ENCODE results near the gene ITGA11. TPM values are rescaled to one million over a fixed set of nuclear protein-coding genes. Genes with fewer than 3 reads are reported as not detected.
A peak's percentile ranks its signal among the peaks of the same experiment; 100 is the strongest.

The ITGA11 gene
- total and polyA plus RNA-seq, 2 of the 4 experiments (the other 2 are of a cell fraction) = 4.1 to 6.6 TPM

DNA sequence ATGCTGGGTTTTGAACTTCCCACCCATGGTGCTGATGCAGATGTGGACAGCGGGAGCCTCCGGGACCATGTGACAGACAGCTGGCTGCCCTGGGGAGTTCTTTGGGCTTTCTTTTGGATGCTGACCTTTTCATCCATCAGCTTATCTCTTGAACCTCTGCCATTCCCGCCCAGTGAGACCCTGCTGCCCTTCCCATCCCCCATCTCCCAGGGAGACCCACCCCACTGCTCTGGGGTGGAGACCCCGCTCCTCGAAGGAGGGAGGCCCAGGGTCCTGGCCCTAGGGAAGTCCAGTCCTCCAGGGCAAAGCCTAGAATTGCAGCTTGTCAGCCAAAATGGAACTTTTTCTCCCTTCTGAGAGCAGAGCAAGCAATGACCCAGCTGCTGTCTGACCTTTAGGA lies 64.0 kb downstream of the ITGA11 start:
- Histone ChIP-seq H4K8ac (ENCODE audit: low read depth in 2 of 2, low read length in 2 of 2) (peak overlapping the region; percentile 64 to 73; a peak in 2 of 4 replicates), H3K79me1 (ENCODE audit: low read depth in 1 of 2, low read length in 2 of 2) (no peaks in the 10 kb centered on the region), H3K14ac (replicated peaks; ENCODE audit: low read depth, low read length) (peak overlapping the region; percentile 7; the same call in 1 of the 2 replicates), H3K4ac (ENCODE audit: low read depth, low read length) (peak overlapping the region; percentile 1; the same call in 1 of the 2 replicates), H3K9me1 (ENCODE audit: insufficient read depth, low read length) (peaks cover 11% of the 10 kb centered on the region), H3K27ac (ENCODE audit: insufficient read depth, low read length) (no peak overlapping the region), H3K27me3 (ENCODE audit: control insufficient read depth, insufficient read depth, low read length) (no peaks in the 10 kb centered on the region), H2AK5ac (ENCODE audit: low read depth, low read length) (peak overlapping the region; percentile 45; the same call in 1 of the 2 replicates), H2BK15ac (ENCODE audit: low read depth, low read length) (0 out of 3 replicates have a peak overlapping the region, but pooled peaks have one; percentile 29), H3K18ac (ENCODE audit: low read depth, low read length) (no peak overlapping the region; the same call in 1 of the 2 replicates), H3K4me3 (ENCODE audit: insufficient read depth, low read depth, low read length) (no peak overlapping the region), H2BK20ac (ENCODE audit: low read depth, low read length) (no peak overlapping the region), H3K9me3 (ENCODE audit: control insufficient read depth, insufficient read depth, low read length) (no peaks in the 10 kb centered on the region), H3K36me3 (ENCODE audit: control insufficient read depth, insufficient read depth, low read length) (peaks cover 3% of the 10 kb centered on the region; the same call in 1 of the 2 replicates), H2AFZ (replicated peaks; ENCODE audit: low read length, poor library complexity) (no peak overlapping the region), H2BK5ac (ENCODE audit: low read depth, low read length, poor library complexity, severe bottlenecking) (no peak overlapping the region), H3K4me1 (ENCODE audit: control insufficient read depth, insufficient read depth, low read length) (peaks cover 22% of the 10 kb centered on the region), H3K23ac (ENCODE audit: low read depth, low read length) (no peak overlapping the region), H4K91ac (ENCODE audit: insufficient read depth, low read depth, low read length) (no peak overlapping the region), H4K5ac (ENCODE audit: low read depth, low read length) (no peak overlapping the region; the same call in 1 of the 2 replicates), H3K9ac (ENCODE audit: low read depth, low read length) (no peak overlapping the region), H4K20me1 (ENCODE audit: insufficient read depth, low read length) (no peaks in the 10 kb centered on the region), H2AK9ac (replicated peaks; ENCODE audit: low read depth, low read length, poor library complexity) (no peak overlapping the region), H3K4me2 (ENCODE audit: low read depth, low read length) (no peak overlapping the region), H2BK120ac (ENCODE audit: low read depth, low read length) (0 out of 2 replicates have a peak overlapping the region, but pooled peaks have one; percentile 43), H3K56ac (ENCODE audit: extremely low read depth, insufficient read depth, low read length) (no peak overlapping the region)
- dilution Hi-C loops (cut with HindIII; ENCODE audit: low sequenced_read_pairs, unreplicated experiment) (no loop called here), intact Hi-C loops (cut with micrococcal nuclease) (no loop called here), in situ Hi-C loops (cut with MboI; ENCODE audit: low sequenced_read_pairs) (no loop called here)
- POLR2A ChIA-PET (ENCODE audit: unreplicated experiment) = no interaction called here
- TF ChIP-seq, protein P1, sequence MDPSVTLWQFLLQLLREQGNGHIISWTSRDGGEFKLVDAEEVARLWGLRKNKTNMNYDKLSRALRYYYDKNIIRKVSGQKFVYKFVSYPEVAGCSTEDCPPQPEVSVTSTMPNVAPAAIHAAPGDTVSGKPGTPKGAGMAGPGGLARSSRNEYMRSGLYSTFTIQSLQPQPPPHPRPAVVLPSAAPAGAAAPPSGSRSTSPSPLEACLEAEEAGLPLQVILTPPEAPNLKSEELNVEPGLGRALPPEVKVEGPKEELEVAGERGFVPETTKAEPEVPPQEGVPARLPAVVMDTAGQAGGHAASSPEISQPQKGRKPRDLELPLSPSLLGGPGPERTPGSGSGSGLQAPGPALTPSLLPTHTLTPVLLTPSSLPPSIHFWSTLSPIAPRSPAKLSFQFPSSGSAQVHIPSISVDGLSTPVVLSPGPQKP (IDR thresholded peaks at IDR 0.05; ENCODE audit: borderline replicate concordance, low read depth, low read length) = no peak
- TF ChIP-seq MAFK (IDR thresholded peaks at IDR 0.05; ENCODE audit: low read depth, low read length) = no peak
- TF ChIP-seq RCOR1 (IDR thresholded peaks at IDR 0.05; ENCODE audit: insufficient replicate concordance, low read length) = no peak
- no peak for TF ChIP-seq POLR2A (IDR thresholded peaks at IDR 0.05; ENCODE audit: low read depth, low read length)
- TF ChIP-seq SMC3 (IDR thresholded peaks at IDR 0.05; ENCODE audit: low read depth, low read length) = no peak
- no peak for TF ChIP-seq RFX5 (IDR thresholded peaks at IDR 0.05; ENCODE audit: low read depth, low read length)
- TF ChIP-seq MAZ (IDR thresholded peaks at IDR 0.05; ENCODE audit: borderline replicate concordance, low read depth, low read length) = no peak
- no peak for TF ChIP-seq BHLHE40 (IDR thresholded peaks at IDR 0.05; ENCODE audit: low read depth, low read length)
- TF ChIP-seq CEBPB (IDR thresholded peaks at IDR 0.05; ENCODE audit: low read depth, low read length) = no peak
- no peak for TF ChIP-seq FOS (IDR thresholded peaks at IDR 0.05; ENCODE audit: low read depth, low read length)
- TF ChIP-seq, protein P2, sequence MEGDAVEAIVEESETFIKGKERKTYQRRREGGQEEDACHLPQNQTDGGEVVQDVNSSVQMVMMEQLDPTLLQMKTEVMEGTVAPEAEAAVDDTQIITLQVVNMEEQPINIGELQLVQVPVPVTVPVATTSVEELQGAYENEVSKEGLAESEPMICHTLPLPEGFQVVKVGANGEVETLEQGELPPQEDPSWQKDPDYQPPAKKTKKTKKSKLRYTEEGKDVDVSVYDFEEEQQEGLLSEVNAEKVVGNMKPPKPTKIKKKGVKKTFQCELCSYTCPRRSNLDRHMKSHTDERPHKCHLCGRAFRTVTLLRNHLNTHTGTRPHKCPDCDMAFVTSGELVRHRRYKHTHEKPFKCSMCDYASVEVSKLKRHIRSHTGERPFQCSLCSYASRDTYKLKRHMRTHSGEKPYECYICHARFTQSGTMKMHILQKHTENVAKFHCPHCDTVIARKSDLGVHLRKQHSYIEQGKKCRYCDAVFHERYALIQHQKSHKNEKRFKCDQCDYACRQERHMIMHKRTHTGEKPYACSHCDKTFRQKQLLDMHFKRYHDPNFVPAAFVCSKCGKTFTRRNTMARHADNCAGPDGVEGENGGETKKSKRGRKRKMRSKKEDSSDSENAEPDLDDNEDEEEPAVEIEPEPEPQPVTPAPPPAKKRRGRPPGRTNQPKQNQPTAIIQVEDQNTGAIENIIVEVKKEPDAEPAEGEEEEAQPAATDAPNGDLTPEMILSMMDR (conservative IDR thresholded peaks at IDR 0.05; ENCODE audit: low read depth, low read length) = no peak
- TF ChIP-seq, protein P3, sequence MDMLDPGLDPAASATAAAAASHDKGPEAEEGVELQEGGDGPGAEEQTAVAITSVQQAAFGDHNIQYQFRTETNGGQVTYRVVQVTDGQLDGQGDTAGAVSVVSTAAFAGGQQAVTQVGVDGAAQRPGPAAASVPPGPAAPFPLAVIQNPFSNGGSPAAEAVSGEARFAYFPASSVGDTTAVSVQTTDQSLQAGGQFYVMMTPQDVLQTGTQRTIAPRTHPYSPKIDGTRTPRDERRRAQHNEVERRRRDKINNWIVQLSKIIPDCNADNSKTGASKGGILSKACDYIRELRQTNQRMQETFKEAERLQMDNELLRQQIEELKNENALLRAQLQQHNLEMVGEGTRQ (IDR thresholded peaks at IDR 0.05; ENCODE audit: low read depth, low read length) = no peak
- TF ChIP-seq RAD21 (IDR thresholded peaks at IDR 0.05; ENCODE audit: low read length) = no peak
- TF ChIP-seq NFE2L2 (IDR thresholded peaks at IDR 0.05; ENCODE audit: low read depth, low read length) = no peak
- no peak for TF ChIP-seq MXI1 (IDR thresholded peaks at IDR 0.05; ENCODE audit: borderline replicate concordance, low read depth, low read length)
- no peak for TF ChIP-seq CHD1 (IDR thresholded peaks at IDR 0.05; ENCODE audit: low read depth, low read length)
- no peak for ATAC-seq (ENCODE audit: low read depth)
- WGBS, 2 experiments (ENCODE audit: extremely low coverage in 2 of 2, insufficient read length in 1 of 2) = 50% methylated on average over 2 of the region's 5 CpGs; no CpG with 5 or more reads in 1 of the 2 experiments
- no peak for DNase-seq
- CTCF ChIA-PET = interaction anchor here (1.1 kb wide), 1 partner anchor 34 kb away, joined by 4 read pairs; no protein-coding TSS in a partner anchor
- BruUV-seq (replicated peaks) = no TSS peak

Data from IMR-90 (cell line).